GM19239 (cell line): ENCODE measurements around the gene MNX1.

ENCODE experiments used
- DNase-seq: peaks from one replicate; pipeline ENCODE4 v3.0.0; 2011; ENCODE audit warnings: low spot score; ENCODE audit not compliant: insufficient read length
- FAIRE-seq: peaks from 2 replicates; lab custom pipeline; 2011; peaks lifted over from hg19 to GRCh38; lab: Jason Lieb, UNC

Gene MNX1

DNA sequence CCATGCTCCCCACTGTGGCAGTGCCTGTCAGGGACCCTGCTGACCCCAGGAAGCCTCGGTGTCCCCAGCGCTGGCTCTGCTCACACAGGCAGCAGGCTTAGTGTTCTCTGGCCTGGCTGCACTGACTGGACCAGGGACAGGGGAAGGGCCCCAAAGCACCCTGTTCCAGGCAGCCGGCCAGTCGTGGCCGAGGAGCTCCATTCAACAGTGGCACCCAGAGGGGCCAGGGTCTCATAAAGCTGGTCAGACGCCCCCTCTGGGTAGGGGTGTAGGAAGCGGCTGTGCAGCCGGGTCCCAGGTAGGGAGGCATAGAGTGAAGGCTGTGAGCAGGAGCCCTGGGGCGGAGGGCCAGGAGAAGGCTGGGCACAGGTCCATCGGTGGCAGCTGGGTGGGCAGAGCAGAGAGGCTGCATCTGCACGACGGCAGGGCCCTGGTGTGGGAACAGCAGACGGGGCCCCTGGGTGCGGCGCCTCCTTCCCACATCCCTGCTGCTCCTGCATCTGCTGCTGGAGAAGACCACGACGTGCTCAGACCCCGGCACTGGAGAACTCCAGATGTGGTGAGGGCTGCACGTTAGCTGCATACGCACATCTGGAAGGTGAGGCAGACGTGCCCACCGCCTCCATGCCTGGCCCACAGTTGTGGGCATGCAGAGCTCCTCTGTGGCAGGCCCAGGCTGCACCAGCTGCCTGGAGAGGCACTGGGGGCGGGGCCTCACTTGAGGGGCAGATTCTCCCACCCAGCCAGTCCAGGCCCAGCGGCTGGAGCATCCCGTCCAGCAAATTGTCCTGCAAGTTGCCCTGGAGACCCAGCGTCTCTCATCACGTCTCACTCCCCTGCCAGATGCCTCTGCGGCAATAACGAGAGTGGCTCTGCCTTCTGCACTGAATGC lies 25.1 kb downstream of the MNX1 start:
- no peak for DNase-seq
- no peak for FAIRE-seq

DNA sequence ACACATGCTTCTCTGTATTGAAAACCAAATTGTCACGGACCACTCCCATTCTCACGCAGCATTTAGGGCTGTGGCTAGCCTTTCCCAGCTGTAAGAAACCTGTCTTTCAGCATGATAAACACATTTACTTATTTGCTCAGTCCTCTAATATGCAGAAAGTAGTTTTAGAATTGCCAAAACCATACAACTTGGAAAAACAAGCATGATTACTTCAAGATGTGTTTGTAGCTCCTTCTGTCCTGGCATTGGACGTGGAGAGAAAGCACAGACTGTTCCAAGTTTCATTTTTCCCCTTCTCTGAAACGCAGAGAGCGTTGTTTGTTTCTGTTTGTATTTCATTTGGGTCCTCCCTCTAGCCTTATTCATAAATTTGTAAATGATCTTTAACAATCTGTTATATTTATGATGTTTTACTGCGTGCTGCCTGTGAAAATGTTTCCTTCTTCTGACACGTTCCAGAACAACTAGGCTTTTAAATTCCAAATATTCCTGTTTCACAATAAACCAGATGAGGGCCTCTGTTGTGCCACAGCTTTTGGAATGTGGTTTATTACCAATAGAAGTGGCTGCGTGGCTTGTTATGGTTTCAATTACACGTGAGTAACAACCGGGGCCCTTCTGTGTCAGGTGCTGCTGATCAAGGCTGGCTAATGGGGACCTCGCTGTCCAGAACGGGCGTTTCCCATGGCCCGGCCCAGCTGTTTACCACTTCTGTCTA lies 26.1 kb downstream of the MNX1 start:
- no peak for DNase-seq
- FAIRE-seq, result no peak

DNA sequence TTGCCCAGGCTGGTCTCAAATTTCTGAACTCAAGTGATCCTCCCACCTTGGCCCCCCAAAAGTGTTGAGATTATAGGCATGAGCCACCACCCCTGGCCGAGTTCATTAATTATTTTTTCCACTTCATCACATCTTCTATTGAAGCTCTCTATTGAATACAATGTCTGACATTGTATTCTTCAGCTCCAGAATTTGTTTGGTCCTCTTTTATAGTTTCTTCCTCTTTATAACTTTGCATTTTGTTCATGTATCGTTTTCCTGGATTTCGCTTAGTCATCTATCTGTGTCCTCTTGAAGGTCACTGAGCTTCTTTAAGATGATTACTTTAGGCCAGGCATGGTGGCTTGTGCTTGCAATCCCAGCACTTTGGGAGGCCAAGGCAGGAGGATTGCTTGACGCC lies 30.8 kb downstream of the MNX1 start:
- FAIRE-seq, result no peak
- DNase-seq, result no peak

DNA sequence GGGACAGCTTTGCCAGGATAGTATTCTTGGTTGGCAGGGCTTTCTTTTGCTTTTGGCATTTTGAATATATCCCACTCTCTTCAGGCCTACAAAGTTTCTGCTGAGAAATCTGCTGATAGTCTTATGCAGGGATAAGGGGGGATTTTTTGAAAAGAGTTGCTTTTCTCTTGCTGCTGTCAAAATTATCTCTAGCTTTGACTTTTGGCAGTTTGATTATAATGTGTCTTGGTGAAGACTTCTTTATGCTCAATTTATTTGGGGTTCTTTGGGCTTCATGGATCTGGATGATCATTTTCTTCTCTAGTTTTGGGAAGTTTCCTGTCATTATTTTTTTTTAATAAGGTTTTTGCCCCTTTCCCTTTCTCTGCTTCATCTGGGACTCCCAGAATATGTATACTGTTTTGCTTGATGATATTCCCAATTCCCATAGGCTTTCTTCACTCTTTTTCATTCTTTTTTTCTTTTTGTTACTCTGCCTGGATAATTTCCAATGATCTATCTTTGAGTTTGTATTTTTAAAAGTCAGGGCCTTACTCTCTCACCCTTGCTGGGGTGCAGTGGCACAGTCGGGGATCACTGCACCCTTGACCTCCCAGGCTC lies 31.4 kb downstream of the MNX1 start:
- FAIRE-seq (no peak), DNase-seq (no peak)

DNA sequence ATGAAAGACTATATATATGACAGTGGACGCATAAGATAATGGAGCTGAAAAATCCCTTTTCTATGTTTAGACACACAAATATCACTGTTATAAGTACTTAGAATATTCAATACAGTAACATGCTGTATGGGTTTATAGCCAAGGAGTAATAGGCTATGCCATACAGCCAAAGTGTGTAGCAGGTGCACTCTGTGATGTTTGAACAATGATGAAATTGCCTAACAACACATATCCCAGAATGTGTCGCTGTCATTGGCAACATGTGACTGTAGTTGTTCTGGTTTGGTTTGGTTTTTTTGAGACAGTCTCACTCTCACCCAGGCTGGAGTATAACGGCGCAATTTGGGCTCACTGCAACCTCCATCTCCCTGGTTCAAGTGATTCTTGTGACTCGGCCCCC lies 34.8 kb downstream of the MNX1 start:
- DNase-seq (no peak), FAIRE-seq (no peak)

DNA sequence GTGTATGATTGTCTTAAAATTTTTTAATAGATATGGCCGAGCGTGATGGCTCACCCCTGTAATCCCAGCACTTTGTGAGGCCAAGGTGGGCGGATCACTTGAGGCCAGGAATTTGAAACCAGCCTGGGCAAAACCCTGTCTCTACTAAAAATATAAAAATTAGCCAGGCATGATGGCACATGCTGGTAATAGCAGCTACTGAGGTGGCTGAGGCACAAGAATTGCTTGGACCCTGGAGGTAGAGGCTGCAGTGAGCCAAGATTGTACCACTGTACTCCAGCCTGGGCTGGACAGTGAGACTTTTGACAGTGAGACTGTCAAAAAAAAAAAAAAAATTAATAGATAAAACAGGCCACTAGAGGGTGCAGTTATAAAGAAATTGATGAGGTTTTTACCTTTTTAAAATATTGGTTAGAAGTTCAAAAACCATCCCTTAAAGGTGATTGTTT lies 40.5 kb downstream of the MNX1 start:
- FAIRE-seq, result no peak
- DNase-seq, result no peak

DNA sequence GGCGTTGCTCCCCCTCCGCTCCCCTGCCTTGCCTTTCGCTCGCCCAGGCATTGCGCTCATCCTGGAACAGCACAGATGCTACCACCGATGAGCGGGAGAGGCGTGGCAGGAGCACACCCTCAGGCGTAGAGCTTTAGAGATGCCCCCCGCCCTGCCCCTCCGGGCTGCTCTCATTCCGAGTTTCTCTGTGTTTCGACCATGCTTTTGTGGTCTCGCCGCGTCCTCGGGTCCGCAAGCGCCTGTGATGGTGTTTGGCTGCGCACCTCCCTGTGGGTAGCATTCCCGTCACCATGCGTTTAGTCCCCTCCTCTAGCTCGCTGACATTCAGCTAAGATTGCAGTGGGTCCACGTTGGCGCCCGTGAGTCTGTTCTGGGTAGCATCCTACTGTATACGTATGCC lies 42.3 kb downstream of the MNX1 start:
- FAIRE-seq, result no peak
- DNase-seq, result no peak

DNA sequence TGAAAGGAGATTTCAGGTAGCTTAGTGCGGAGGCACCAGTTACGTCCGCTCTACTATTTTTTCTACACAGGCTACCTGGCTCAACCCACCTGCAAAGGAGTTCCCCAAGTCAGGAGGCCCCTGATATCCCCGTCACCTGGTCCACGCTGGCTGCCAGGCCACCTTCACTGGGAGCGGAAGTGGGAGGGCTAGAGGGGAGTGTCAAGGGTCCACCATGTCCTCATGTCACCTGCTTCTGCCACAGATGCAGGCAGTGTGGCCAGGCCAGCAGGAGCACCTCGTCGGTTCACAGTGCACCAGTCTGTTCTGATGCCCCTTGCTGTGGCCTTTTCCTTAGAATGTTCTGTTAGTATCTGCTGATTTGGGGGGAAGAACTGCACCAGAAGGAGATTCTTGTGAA lies 44.1 kb downstream of the MNX1 start:
- DNase-seq, result no peak
- no peak for FAIRE-seq

DNA sequence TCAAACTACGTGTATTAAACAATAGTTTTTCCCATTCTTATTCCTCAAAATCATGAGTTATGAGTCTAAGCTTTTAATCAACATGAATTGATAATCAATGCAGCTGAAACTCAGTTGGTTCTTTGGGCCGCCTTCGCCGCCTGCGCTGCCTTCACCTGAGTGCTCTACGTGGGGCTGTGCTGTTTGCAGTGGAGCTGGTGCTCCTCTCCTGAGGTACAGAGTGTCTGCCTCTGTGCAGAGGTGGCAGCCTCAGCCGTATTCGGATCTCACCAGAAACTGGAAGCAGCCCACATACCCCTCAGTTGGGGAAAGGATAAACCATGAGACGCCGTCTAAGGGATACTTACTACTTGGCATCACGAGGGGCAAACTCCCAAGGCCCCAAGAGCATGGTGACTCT lies 45.5 kb downstream of the MNX1 start:
- DNase-seq (no peak), FAIRE-seq (no peak)

DNA sequence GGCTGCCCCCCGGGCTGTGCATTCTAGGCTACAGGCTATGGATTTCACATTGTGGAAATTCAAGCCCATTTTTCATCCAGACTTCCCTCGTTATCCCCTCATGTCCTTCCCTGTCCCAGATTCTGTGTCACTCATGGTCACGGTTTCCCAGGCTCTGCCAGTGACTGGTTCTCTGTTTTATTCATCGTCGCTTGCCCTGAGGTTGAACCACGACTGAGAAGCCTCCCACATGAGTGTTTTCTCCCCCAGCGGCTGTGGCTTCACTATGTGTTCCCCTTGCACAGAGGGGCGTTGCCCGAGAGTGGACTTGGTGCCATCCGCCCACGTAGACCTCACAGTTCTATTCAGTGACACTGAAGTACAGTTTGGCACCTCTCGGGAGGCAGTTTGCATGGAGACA lies 47.0 kb downstream of the MNX1 start:
- FAIRE-seq, result no peak

DNA sequence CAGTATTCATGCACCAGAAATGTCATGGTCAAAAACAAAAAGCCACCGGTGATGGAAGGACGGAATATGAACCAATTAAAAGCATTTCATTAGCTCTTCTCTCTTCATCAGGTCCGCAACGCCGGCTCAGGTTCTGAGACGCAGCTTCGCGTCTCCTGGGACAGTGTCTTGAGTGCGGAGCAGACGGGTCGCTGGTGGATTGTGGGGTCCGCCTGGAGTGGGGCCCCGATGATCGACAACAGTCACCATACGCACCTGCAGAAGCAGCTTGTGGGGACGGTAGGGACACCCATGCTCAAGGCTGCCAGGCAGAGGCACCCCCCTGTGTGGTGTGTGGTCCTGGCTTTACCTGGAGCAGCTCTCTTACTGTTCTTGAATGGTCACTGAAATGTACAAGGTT lies 47.6 kb downstream of the MNX1 start:
- FAIRE-seq (no peak), DNase-seq (no peak)

More for the DNA sequence above, 47.0 kb downstream of the MNX1 start:
- DNase-seq, result no peak

DNA sequence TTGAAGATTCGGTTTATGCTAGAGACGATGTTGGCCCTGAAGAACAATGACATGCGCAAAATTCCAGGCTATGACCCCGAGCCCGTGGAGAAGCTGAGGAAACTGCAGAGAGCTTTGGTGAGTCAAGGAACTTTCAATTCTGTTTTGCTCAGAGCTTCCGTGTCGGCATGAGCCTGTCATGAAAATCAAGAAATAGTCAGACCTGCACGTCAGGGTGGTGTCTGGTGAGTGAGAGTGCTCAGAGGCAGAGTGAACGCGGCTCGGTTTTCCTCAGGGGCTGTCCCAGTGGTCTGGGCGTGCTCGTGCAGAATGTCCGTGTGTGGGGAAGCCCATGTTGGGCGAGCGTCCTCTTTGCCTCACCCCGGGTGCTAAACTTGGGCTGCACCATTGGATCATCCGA lies 48.3 kb downstream of the MNX1 start:
- FAIRE-seq (no peak), DNase-seq (no peak)

DNA sequence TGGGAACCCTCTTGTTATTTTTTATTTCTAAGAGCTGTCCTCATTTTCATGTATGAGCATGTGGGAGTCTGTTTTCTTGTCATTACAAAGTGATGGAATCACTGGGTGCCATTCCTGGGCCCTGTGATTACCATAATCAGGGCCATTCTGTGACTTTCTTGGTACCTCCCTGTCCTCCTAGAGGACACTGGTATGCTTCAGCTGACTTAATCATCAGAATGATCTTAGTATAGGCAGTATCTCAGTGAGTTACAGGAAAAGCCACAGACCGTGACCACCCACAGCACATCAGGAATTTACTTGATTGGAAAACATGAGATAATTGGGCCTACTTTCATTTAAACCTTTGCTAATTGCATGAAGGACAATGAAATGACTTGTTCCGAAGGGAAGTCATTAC lies 53.7 kb downstream of the MNX1 start:
- FAIRE-seq (no peak), DNase-seq (no peak)

DNA sequence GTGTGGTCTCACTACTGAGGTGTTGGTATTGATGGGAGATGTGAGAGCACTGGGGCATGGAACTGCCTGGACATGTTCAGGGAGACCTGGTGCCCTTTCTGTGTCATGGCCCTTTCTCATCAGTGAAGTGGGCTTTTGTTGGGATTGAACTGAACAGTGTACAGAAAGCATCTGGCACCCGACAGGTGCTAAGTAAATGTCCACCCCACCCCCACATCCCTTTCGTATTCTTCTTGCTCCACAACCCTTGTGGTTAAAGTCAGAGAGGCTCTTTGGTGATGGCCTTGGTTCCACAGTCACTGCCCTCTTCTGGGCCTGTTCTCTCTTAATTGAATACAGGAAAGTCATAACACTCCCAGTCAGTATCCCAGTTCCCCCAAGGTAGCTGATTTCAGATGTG lies 55.5 kb downstream of the MNX1 start:
- no peak for DNase-seq
- no peak for FAIRE-seq
